HG03139 (cell line): ENCODE results near the gene STARD3NL.
"Not testable (repeated sequence)": the region's sequence is repeated elsewhere in the genome, so short reads cannot be mapped to it uniquely, and the experiment has no call there.

Source experiments
- ATAC-seq: cut with Tn5 transposase; IDR thresholded peaks from one replicate; pipeline ENCODE4 v1.9.1; 2021; ENCODE audit not compliant: unreplicated experiment

STARD3NL gene

GRCh38 chr7:38220452-38220851 lies 42.4 kb downstream of the STARD3NL start:
- ATAC-seq = no peak

GRCh38 chr7:38222481-38223096 lies 44.5 kb downstream of the STARD3NL start:
- ATAC-seq = peak; percentile 62

GRCh38 chr7:38223306-38223705 lies 45.3 kb downstream of the STARD3NL start:
- ATAC-seq = no peak

GRCh38 chr7:38224392-38224791 lies 46.3 kb downstream of the STARD3NL start:
- no peak for ATAC-seq

GRCh38 chr7:38229386-38229785 lies 51.3 kb downstream of the STARD3NL start:
- no peak for ATAC-seq

- ATAC-seq = no peak
Observed at GRCh38 chr7:38229884-38230642, 52.0 kb downstream of the STARD3NL start.

- ATAC-seq = peak; percentile 55
Observed at GRCh38 chr7:38232502-38233366, 54.7 kb downstream of the STARD3NL start.

- not testable (repeated sequence) for ATAC-seq
Observed at GRCh38 chr7:38234759-38235158, 56.7 kb downstream of the STARD3NL start.

GRCh38 chr7:38235606-38236005 lies 57.6 kb downstream of the STARD3NL start:
- no peak for ATAC-seq

- ATAC-seq = not testable (repeated sequence)
Observed at GRCh38 chr7:38239129-38239528, 61.1 kb downstream of the STARD3NL start.

GRCh38 chr7:38241071-38241470 lies 63.0 kb downstream of the STARD3NL start:
- no peak for ATAC-seq

GRCh38 chr7:38242814-38243213 lies 64.8 kb downstream of the STARD3NL start:
- ATAC-seq = no peak

- not testable (repeated sequence) for ATAC-seq
Observed at GRCh38 chr7:38243345-38243744, 65.3 kb downstream of the STARD3NL start.

- no peak for ATAC-seq
Observed at GRCh38 chr7:38244516-38244915, 66.5 kb downstream of the STARD3NL start.

GRCh38 chr7:38245409-38245977 lies 67.4 kb downstream of the STARD3NL start:
- ATAC-seq = no peak

GRCh38 chr7:38248069-38248567 lies 70.1 kb downstream of the STARD3NL start:
- no peak for ATAC-seq

GRCh38 chr7:38249849-38250248 lies 71.8 kb downstream of the STARD3NL start:
- ATAC-seq = not testable (repeated sequence)

GRCh38 chr7:38257350-38257677 lies 79.3 kb downstream of the STARD3NL start:
- no peak for ATAC-seq

- ATAC-seq = not testable (repeated sequence)
Observed at GRCh38 chr7:38259157-38259556, 81.1 kb downstream of the STARD3NL start.

- ATAC-seq = not testable (repeated sequence)
Observed at GRCh38 chr7:38261601-38262000, 83.6 kb downstream of the STARD3NL start.

- ATAC-seq = not testable (repeated sequence)
Observed at GRCh38 chr7:38262026-38262425, 84.0 kb downstream of the STARD3NL start.
